Cardiac fibroblast (primary cell): ENCODE data around the gene C20orf202.

Experiments
- DNase-seq, 2 donors: peaks; one replicate each; pipeline versions ENCODE4 v3.0.0 to v3.0.0-alpha.2; 2010; ENCODE audit warnings: low read depth in 2 of 2
- H3K4me3 ChIP-seq, 2 donors: replicated peaks in 1 of 2; 1 replicate in 1 of 2; 2 replicates in 1 of 2; pipeline ENCODE4 v1.5.1; 2011; ENCODE audit warnings: low read depth in 2 of 2, low read length in 2 of 2, mild to moderate bottlenecking in 2 of 2, moderate library complexity in 1 of 2
- CTCF ChIP-seq: IDR thresholded peaks from one replicate; pipeline ENCODE4 v1.5.1; 2011; ENCODE audit warnings: low read depth, mild to moderate bottlenecking, low read length, inconsistent platforms

Gene C20orf202

GRCh38 chr20:1202762-1203504 is at the start of gene C20orf202:
TSS of gene C20orf202 (plus strand) at chr20:1203454. CDS start at chr20:1203586, 132 bp downstream.
- H3K4me3 ChIP-seq = no peak within 1 kb of the TSS
- TF ChIP-seq CTCF = no peak
- DNase-seq = no peak

GRCh38 chr20:1154226-1154625 is 49.0 kb upstream of the C20orf202 start:
- DNase-seq = no peak
- no peak overlapping the region for H3K4me3 ChIP-seq
- no peak for TF ChIP-seq CTCF

- no peak for TF ChIP-seq CTCF
- no peak overlapping the region for H3K4me3 ChIP-seq
- DNase-seq = no peak
These were observed 48.6 kb upstream of the C20orf202 start for GRCh38 chr20:1154691-1155090.

- TF ChIP-seq CTCF = no peak
- no peak overlapping the region for H3K4me3 ChIP-seq
- no peak for DNase-seq
These were observed 47.9 kb upstream of the C20orf202 start for GRCh38 chr20:1155342-1155741.

GRCh38 chr20:1160496-1160895 is 42.8 kb upstream of the C20orf202 start:
- no peak overlapping the region for H3K4me3 ChIP-seq
- DNase-seq = no peak
- TF ChIP-seq CTCF = no peak

GRCh38 chr20:1160991-1161390 is 42.3 kb upstream of the C20orf202 start:
- TF ChIP-seq CTCF = no peak
- DNase-seq = no peak
- H3K4me3 ChIP-seq = no peak overlapping the region

- TF ChIP-seq CTCF = no peak
- no peak overlapping the region for H3K4me3 ChIP-seq
- DNase-seq = no peak
These were observed 40.1 kb upstream of the C20orf202 start for GRCh38 chr20:1163105-1163504.
